HL-60 (cell line): ENCODE results near the gene ZCCHC12.

ENCODE experiments used
- DNase-seq, 2 experiments: peaks; one replicate each; pipeline ENCODE4 v3.0.0-alpha.2; 2010 to 2020; ENCODE audit warnings: low read depth in 1 of 2, low spot score in 1 of 2
- H3K27ac ChIP-seq: fragments of 250-450 bp; sonication (Bioruptor Pico); replicated peaks from 2 replicates; pipeline ENCODE4 v1.5.1; 2020; ENCODE audit warnings: mild to moderate bottlenecking, moderate library complexity
- H3K27me3 ChIP-seq: fragments of 250-450 bp; sonication (Bioruptor Pico); 2 replicates; pipeline ENCODE4 v1.5.1; 2021; ENCODE audit warnings: mild to moderate bottlenecking, moderate library complexity; ENCODE audit not compliant: insufficient read depth, poor library complexity, severe bottlenecking
- H3K4me3 ChIP-seq: replicated peaks from 2 replicates; pipeline ENCODE4 v1.5.1; 2011; ENCODE audit warnings: mild to moderate bottlenecking, control low read depth, low read length; ENCODE audit not compliant: insufficient read depth
- GABPA ChIP-seq: IDR thresholded peaks from 2 replicates; pipeline ENCODE4 v1.6.1; 2012; ENCODE audit warnings: low read depth
- POLR2AphosphoS5 ChIP-seq: IDR thresholded peaks from 2 replicates; pipeline ENCODE4 v1.6.1; 2012; ENCODE audit warnings: low read depth
- SPI1 ChIP-seq: IDR thresholded peaks from 2 replicates; pipeline ENCODE4 v1.6.1; 2012; ENCODE audit warnings: low read depth, mild to moderate bottlenecking, borderline replicate concordance
- TF ChIP-seq, protein P1 (sequence below): IDR thresholded peaks from 2 replicates; pipeline ENCODE4 v1.6.1; 2012; ENCODE audit warnings: low read depth; ENCODE audit not compliant: insufficient replicate concordance
- TF ChIP-seq, protein P2 (sequence below): IDR thresholded peaks from one replicate; pipeline ENCODE4 v1.5.1; 2011; ENCODE audit warnings: low read length, control low read depth, inconsistent platforms; ENCODE audit not compliant: insufficient read depth

The ZCCHC12 gene

GRCh38 chrX:118862979-118863378 is 39.4 kb downstream of the ZCCHC12 start:
- H3K4me3 ChIP-seq: no peak overlapping the region
- no peak overlapping the region for H3K27ac ChIP-seq
- DNase-seq: no peak
- peaks cover 4% of the 10 kb centered on the region for H3K27me3 ChIP-seq
- TF ChIP-seq, protein P1, sequence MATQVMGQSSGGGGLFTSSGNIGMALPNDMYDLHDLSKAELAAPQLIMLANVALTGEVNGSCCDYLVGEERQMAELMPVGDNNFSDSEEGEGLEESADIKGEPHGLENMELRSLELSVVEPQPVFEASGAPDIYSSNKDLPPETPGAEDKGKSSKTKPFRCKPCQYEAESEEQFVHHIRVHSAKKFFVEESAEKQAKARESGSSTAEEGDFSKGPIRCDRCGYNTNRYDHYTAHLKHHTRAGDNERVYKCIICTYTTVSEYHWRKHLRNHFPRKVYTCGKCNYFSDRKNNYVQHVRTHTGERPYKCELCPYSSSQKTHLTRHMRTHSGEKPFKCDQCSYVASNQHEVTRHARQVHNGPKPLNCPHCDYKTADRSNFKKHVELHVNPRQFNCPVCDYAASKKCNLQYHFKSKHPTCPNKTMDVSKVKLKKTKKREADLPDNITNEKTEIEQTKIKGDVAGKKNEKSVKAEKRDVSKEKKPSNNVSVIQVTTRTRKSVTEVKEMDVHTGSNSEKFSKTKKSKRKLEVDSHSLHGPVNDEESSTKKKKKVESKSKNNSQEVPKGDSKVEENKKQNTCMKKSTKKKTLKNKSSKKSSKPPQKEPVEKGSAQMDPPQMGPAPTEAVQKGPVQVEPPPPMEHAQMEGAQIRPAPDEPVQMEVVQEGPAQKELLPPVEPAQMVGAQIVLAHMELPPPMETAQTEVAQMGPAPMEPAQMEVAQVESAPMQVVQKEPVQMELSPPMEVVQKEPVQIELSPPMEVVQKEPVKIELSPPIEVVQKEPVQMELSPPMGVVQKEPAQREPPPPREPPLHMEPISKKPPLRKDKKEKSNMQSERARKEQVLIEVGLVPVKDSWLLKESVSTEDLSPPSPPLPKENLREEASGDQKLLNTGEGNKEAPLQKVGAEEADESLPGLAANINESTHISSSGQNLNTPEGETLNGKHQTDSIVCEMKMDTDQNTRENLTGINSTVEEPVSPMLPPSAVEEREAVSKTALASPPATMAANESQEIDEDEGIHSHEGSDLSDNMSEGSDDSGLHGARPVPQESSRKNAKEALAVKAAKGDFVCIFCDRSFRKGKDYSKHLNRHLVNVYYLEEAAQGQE: no peak
- TF ChIP-seq GABPA: no peak
- no peak for TF ChIP-seq SPI1
- TF ChIP-seq, protein P2, sequence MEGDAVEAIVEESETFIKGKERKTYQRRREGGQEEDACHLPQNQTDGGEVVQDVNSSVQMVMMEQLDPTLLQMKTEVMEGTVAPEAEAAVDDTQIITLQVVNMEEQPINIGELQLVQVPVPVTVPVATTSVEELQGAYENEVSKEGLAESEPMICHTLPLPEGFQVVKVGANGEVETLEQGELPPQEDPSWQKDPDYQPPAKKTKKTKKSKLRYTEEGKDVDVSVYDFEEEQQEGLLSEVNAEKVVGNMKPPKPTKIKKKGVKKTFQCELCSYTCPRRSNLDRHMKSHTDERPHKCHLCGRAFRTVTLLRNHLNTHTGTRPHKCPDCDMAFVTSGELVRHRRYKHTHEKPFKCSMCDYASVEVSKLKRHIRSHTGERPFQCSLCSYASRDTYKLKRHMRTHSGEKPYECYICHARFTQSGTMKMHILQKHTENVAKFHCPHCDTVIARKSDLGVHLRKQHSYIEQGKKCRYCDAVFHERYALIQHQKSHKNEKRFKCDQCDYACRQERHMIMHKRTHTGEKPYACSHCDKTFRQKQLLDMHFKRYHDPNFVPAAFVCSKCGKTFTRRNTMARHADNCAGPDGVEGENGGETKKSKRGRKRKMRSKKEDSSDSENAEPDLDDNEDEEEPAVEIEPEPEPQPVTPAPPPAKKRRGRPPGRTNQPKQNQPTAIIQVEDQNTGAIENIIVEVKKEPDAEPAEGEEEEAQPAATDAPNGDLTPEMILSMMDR: no peak
- TF ChIP-seq POLR2AphosphoS5: no peak

DNA sequence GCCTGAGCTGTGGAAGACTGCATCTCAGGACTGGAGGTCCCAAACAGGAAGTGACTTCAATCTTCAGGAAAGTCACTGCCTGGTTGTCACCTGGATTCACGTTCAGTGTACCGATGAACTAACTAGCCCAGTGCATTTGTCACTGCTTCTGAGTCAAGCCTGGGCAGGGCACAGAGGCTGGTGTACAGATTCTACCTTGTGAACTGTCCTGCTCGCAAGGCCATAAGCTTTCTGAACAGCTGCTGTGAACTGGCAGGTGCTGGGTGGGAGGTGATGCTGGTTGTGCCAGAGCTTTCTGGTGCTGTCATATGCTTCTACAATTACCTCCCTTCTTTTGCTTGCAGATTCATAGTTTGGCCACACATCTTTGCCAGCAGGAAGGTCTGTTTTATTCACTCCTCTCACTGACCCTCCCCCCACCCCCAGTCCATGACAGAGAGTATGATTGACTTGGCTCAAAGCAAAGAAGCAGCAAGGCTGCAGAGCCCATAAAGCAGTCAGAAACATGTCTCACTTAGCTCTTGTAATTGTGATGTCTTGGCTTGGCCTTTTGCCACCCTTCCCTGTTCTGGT is 40.5 kb downstream of the ZCCHC12 start:
- Histone ChIP-seq H3K27me3 (peaks cover 4% of the 10 kb centered on the region), H3K4me3 (no peak overlapping the region), H3K27ac (no peak overlapping the region)
- TF ChIP-seq, protein P1: no peak
- no peak for TF ChIP-seq POLR2AphosphoS5
- TF ChIP-seq SPI1: no peak
- TF ChIP-seq GABPA: no peak
- TF ChIP-seq, protein P2: no peak
- no peak for DNase-seq

- no peak overlapping the region for H3K4me3 ChIP-seq
- H3K27ac ChIP-seq: no peak overlapping the region
- peaks cover 4% of the 10 kb centered on the region for H3K27me3 ChIP-seq
- TF ChIP-seq GABPA: no peak
- TF ChIP-seq, protein P2: no peak
- TF ChIP-seq, protein P1: no peak
- no peak for TF ChIP-seq SPI1
- no peak for TF ChIP-seq POLR2AphosphoS5
- DNase-seq: no peak
These were observed 41.6 kb downstream of the ZCCHC12 start for GRCh38 chrX:118865231-118865630.
